Subcutaneous adipose tissue (tissue), 4 donors: ENCODE results near the gene GPR45. TPM values are rescaled to one million over a fixed set of nuclear protein-coding genes. Genes with fewer than 3 reads are reported as not detected.

Experiments used
- total RNA-seq, 4 donors: library from RNA; depleted of rRNA; stranded (reverse); fragments of >200 nt; gene quantifications; one replicate each; pipeline ENCODE4 v1.1.0, GENCODE V29; 2016
- TF ChIP-seq, protein P1 (sequence below): fragments of 450-650 bp; IDR thresholded peaks from one replicate; pipeline ENCODE4 v1.5.1; 2016; ENCODE audit warnings: low read depth, mild to moderate bottlenecking, control low read depth, antibody characterized with exemption, moderate library complexity

Gene GPR45
- total RNA-seq, 4 donors from 2014 or later: not detected

DNA sequence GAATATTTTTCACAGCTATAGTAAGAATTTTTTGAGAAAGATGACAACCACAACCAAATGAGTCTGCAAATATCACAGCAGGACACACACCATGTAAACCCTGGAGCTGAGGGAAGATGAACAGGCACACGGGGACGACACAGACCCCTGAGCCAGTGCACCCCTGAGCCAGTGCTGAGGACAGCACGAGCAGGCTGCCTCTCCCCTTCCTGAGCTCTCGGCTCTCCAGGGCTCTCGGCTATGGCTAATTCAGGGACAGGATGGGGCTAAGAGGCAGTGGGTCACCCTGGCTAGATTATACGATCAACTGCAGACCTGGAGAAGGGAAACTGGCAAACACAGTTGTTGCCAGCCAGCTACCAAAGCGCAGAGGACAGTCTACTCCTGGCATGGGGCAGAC, 46.6 kb downstream of the GPR45 start:
- TF ChIP-seq, protein P1, sequence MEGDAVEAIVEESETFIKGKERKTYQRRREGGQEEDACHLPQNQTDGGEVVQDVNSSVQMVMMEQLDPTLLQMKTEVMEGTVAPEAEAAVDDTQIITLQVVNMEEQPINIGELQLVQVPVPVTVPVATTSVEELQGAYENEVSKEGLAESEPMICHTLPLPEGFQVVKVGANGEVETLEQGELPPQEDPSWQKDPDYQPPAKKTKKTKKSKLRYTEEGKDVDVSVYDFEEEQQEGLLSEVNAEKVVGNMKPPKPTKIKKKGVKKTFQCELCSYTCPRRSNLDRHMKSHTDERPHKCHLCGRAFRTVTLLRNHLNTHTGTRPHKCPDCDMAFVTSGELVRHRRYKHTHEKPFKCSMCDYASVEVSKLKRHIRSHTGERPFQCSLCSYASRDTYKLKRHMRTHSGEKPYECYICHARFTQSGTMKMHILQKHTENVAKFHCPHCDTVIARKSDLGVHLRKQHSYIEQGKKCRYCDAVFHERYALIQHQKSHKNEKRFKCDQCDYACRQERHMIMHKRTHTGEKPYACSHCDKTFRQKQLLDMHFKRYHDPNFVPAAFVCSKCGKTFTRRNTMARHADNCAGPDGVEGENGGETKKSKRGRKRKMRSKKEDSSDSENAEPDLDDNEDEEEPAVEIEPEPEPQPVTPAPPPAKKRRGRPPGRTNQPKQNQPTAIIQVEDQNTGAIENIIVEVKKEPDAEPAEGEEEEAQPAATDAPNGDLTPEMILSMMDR: no peak

DNA sequence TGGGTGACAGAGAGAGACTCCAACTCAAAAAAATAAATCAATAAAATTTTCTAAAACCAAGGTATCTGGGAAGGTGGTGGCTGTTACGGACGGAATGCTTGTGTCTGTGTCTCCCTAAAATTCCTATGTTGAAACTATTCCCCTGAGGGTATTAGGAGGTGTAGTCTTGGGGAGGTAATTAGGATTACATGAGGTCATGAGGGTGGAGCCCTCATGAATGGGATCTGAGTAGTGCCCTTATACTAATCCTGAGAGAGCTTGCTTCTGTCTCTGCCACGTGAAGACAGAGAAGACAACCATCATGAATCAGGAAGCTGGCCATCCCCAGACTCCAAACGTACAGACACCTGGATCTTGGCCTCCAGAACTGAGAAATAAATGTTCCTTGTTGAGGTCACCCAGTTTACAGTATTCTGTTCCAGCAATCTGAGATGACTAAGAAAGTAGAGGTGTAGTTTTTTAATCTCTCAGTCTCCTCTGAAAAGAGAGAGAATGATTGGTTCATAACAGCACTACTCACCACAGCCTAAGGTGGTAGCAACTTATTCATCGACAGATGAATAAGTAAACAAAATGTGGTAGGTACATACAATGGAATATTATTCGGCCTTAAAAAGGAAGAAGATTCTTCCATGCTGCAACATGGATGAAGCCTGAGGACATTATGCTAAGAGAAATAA, 49.6 kb downstream of the GPR45 start:
- TF ChIP-seq, protein P1: no peak

DNA sequence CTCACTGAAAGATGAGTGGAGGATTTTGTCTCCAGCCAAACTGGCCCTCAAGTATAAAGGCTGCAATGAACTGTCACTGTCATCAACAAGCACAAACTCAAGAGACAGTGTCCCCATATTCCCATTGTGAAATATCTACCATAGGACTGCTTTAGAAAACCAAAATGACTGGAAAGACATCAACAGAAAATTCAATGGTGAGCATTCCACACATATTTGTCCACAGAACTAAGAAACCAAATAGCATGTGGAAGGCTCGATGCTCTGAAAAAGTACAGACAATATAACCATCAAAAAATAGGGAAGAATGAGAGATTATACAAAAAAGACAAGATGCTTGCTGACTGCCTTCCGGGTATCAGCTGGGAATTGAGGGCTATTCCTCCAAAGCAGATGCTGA, 50.4 kb downstream of the GPR45 start:
- TF ChIP-seq, protein P1: no peak

Other genes starting within 250 kb of the GPR45 start
- gene MRPS9, start 203.7 kb upstream of the GPR45 start, total RNA-seq: 10 to 100 TPM; 11.0 to 21.1 (median 14.3) TPM
- 10 to 100 TPM; 21.0 to 24.6 (median 22.2) TPM for gene TGFBRAP1, start 88.0 kb downstream of the GPR45 start, total RNA-seq
- gene C2orf49, start 95.8 kb downstream of the GPR45 start, total RNA-seq: 10 to 100 TPM; 13.4 to 30.5 (median 18.2) TPM
- 10 to 100 TPM; 24.1 to 35.9 (median 30.2) TPM for gene FHL2, start 157.3 kb downstream of the GPR45 start, total RNA-seq